NK-92 (cell line): ENCODE results near the gene LYRM4.

Experiments used
- DNase-seq: peaks from one replicate; lab custom pipeline; 2025; ENCODE audit not compliant: unreplicated experiment; lab: John Stamatoyannopoulos, UW

Gene LYRM4

DNA sequence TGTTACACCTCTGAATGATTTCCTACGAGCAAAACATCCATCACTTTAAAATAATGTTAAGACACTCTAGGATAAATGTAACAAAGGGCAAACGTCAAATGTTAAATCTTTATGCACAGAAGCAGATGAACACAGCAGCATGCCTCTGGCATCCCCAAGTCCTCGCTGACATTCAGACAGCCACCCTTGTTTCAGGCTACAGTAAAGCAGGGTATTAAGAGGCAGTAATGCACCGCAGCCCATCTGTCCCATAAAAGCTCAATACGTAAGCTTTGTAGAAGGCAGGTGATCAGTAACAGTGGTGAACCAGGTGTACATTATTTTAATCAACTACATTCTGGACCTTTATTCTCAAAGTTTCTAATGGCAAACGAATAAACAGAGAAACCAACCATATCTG lies 110.9 kb downstream of the LYRM4 start:
- no peak for DNase-seq

DNA sequence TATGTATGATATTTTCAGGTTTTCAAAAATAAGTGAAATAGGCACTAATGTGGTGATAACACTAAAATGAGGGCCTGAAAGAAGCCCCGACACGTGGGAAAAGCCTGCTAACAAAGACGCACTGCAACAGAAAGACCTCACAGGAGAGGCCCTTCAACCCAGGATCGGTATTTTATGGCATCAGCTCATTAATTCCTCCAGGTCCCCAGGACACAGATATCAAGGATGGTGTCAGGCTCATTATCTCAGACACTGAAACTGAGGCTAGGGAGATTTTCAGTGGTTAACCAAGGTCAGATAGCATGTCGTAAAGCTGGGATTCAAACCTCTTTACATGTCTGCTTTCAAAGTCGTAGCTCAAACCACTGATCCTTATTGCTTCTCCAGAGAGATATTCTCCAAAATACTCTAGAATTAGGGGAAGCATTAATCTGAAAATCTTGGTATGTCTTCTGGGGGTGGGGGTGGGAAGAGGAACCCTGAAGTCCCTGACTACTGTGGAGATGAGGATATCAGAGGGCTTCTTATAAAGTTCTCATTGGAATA lies 111.5 kb downstream of the LYRM4 start:
- no peak for DNase-seq

DNA sequence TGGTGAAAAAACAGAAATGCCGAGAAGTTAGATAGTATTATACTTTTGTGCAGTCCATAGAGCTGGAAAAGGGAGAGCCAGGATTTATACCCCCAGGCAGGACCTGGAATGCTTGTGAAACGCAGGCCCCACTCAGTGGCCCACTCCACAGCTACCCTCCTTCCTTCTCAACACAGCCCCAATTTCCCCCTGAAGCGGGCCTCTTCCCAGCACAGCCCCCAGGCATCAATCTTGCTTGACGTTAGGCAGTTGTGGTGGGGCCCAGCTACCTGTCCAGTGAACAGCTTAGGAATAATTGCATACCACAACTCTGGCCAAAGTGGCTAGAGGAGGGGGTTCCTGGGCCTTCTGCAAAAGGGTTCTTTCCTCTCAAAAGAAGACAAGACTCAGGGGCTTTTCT lies 114.4 kb downstream of the LYRM4 start:
- no peak for DNase-seq

DNA sequence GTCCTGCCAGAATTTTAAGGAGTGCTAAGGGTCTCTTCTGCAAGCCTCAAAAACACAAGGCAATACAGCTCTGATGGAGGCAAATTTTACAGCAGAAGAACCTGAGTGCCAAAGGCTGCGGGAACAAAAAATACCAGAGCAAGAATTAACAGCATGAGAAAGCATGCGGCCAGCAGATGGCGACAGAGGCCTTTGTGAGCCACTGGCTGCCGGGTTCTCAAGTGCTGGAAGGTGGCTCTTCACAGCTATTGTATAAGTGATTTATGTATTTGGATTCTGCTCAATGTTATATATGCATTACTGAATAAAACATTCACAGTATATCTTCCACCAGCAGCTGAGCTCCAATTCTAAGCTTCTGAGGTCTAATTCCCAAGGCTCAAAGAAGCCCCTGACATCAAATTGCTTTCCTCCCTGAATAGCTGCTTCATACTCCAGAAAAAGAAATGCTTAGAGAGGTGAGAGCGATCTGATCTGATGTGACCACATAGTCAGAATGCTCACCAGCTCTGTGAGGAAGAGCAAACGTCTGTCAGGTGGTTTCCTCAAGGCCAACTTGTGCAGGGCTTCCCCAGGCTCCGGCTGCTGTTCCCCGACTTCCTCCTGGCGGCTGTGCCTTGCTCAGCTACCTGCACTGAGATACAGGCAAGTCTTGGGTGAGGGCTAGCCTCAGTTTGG lies 117.0 kb downstream of the LYRM4 start:
- no peak for DNase-seq

DNA sequence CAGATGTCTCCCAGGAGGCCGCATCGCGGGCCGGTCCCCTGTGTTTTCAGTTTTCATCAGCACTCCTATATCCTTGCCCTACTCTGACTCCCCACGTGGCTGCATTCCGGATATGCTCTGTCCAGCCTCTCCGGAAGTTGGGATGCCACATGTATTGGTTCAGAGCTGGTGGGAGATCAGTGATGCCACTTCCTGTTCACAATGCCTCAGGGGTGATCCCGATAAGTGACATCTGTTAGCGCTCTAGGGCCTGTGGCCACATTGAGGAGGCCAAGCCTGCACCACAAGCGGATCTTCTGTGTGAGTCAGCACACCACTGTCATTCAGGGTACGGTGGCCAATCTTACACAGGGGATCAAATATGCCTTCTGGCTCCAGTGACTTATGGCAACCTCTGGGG lies 117.8 kb downstream of the LYRM4 start:
- no peak for DNase-seq

DNA sequence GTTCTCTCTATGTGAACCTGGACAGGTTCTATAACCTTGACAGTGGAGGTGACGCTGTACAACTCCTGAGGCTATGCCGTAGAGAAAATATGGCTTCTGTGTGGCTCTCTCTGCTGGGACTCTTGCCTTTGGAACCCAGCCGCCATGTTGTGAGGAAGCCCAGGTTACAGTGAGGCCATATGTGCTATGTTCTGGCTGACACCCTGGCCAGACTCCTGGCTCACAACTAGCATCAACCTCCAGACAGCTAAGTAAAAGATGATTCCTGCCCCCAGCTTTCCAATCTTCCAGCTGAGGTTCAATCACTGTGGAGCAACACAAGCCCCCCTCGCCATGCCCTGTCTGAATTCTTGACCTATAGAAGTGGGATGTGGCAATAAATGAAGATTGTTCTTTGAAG lies 118.6 kb downstream of the LYRM4 start:
- no peak for DNase-seq

DNA sequence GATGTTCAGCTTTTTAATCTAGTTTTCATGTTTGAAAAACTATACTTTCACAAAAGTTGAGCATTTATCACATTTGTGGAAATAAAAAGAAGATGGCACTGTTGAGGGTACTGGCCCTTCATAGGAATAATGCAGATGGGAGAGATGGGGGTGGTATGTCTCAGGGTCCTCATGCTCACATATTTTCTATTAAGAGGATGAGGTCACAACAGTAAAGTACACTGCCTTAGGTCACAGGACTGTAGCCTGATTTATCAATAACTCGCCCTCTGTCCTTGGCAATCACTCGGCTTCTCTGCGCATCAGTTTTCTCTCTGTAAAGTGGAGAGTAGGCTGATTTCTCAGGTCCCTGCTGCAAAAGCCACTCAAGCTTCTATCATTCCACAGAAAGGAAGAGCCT lies 119.7 kb downstream of the LYRM4 start:
- no peak for DNase-seq

DNA sequence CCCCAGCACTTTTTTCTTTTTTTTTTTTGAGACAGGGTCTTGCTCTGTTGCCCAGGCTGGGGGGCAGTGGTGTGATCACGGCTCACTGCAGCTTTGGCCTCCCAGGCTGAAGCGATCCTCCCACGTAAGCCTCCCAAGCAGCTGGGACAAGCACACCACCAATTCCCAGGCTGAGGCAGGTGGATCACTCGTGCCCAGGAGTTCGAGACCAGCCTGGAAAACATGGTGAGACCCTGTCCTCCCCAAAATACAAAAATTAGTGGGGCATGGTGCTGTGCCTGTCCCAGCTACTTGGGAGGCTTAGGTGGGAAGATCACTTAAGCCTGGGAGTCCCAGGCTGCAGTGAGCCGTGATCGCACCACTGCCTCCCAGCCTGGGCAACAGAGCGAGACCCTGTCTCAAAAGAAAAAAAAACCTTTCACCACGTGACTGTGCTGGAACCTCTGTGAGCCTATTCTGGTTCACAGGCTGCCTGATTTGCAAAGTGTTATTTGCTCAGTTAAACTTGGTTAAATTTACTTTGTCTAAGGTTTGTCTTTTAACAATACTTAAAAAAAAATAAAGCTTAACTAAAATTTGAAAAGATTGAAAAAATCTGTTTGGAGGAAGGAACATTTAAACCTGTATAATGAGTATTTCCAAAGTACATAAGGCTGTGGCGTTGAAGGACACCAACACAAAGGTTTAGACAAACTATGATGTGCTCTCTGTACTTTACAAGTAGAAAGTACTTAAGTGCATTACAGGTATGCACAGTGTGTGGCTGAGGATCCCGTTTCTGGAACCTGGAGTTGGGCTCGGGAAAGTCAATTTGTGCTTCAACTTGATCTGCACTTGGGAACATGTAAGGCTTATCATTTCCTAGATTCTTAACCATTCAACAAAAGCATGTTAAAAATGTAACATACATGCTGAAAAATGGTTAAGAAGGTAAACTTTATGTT lies 120.7 kb downstream of the LYRM4 start:
- no peak for DNase-seq

DNA sequence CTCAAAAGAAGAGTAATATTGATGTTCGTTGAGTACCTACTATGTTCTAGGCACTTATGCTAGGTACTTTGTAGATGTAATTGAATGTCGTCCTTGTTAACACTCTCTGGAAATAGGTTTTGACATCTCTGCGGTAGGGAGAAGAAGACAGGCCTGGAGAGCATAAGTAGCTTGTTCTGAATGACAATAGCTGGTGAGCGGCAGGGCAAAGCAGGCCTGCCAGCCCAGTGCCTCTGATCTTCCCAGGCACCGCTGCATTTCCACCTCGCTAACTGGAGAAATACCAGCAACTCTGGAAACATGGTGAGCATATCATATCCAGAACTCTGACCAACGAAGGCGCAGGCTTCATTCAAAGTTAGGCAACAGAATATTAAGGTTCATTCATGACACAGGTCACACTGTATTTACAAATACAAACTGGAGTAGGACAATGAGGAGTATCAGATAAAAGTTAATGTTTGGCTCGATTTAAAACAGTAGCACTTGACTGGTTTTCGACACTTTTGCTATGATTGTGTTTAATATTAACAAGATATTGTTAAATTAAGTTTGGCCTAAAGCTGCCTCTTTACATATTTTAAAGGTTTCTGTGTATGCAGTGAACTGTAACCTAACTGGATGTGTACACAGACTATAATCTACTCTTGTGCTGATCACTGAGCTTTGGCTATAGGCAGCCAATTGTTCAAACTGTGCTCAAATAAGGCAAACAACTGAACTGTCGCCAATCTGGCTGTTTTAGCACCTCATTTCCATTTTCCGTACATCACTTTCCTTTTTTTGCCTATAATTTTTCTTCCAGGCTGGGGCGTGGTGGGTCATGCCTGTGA lies 121.5 kb downstream of the LYRM4 start:
- no peak for DNase-seq

DNA sequence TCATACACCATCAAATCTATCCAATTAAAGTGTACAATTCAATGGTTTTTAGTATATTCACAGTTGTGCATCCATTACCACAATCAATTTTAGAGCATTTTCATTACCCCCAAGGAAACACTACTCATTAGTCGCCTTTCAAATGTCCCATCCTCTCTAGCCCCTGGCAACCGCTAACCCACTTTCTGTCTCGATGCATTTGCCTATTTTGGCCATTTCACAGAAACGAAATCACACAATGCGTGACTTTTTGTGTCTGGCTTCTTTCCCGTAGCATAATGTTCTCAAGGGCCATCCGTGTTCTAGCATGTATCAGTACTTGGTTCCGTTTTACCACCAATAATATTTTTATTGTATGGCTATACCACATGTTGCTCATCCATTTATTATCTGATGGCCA lies 123.9 kb downstream of the LYRM4 start:
- no peak for DNase-seq

DNA sequence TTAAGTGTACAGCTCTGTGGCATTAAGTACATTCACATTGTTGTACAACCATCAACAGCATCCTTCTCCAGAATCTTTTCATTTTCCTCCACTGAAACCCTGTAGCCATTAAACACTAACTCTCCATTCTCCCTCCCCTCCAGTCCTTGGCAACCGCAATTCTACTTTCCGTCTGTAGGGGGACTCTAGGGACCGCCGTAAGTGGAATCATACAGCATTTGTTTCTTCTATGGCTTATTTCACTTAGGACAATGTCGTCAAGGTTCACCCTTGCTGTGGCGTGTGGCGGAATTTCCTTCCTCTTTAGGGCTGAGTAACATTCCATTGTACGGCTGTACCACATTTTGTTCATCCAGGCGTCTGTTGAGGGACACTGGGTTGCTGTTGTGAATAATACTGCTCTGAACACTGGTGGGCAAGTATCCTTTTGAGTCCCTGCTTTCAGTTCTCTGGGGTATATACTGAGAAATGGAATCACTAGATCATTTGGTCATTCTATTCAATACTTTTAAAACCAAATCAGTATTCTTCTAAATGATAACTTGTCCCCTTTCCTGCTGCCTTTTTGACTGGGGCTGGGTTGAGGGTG lies 124.9 kb downstream of the LYRM4 start:
- no peak for DNase-seq

DNA sequence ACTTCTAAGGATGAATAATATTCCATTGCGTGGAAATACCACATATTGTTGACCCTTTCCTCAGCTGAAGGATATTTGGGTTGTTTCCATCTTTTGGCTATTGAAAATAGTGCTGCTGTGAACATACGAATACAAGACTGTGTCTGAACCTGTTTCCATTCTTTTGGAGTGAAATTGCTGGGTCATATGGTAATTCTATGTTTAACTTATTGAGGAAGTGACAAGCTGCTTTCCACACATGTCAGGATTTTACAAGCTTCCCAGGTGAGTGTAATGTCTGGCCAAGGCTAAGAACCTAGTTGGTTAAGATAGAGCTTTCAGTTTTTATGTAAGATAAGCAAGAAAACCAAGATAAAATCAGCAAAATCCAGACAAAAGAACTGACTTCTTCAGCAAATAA lies 126.8 kb downstream of the LYRM4 start:
- no peak for DNase-seq

DNA sequence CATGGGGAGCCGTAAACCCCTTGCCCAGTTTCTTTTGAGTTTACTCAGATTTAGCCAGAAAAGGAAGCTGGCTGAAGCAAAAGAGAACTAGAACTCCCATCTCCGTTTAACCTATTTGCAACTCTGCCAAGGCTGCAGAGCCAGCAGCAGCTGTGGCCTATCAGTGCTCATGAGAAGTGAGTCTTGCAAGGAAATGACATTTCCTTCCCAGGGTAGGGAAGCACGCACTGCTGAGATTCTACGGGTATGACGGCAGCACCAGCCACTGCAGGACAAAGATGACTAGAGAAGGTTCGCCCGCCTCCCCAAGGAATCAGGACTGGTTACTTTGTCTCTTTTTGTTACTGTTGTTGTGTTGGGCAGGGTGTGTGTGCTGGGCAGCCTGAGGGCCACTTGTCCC lies 128.0 kb downstream of the LYRM4 start:
- DNase-seq = no peak

DNA sequence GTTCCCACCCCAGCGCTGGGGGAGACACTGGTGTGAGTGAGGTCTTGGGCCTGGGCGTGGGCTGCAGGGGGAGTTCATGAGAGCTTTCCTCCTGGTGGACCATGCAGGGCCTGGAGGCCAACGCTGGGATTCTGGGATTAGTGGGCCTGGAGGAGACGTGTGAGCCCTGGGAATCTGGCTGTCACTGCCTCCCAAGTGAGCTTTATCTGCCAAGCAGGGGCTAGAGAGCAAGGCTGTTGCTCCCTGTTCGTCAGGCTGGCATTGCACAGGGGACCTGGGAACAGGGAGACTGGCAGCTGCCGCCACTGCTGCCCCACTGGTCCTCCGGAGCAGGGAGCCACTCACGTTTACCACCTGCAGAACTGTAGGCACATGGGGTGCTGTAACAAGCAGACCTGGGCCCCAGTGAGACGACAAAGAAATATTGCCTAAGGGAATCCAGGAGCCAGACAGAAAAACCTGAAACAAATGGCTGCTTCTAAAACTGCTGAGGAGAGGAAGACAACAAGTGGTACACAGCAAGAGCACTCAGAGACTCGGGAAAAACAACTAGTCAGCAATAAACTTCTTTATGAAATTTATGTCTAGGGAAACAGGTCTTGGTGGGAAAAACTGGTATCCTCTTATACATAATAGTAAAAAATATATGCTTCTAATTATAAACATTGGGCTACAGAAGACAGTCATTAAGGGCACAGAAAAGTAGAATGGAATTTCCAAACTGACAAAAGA lies 130.4 kb downstream of the LYRM4 start:
- DNase-seq = no peak

DNA sequence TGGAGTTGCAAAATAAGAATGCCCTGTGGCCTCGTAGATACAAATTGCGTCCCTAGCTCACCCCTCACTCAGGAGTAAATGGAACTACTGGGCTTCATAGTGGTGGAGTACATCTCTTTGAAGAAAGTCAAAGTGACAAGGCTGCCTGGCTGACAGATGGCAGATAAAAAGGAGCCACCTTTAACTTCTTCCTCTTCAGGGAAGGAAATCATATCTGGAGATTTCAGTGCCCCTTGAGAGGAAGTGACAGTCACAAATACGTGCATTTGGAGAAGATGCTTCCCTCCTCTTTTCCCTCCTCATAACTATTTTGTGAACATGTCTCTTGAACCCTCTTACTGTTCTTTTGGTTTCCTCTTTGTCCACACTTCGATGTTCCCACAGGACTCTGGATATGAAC lies 132.4 kb downstream of the LYRM4 start:
- DNase-seq = no peak

DNA sequence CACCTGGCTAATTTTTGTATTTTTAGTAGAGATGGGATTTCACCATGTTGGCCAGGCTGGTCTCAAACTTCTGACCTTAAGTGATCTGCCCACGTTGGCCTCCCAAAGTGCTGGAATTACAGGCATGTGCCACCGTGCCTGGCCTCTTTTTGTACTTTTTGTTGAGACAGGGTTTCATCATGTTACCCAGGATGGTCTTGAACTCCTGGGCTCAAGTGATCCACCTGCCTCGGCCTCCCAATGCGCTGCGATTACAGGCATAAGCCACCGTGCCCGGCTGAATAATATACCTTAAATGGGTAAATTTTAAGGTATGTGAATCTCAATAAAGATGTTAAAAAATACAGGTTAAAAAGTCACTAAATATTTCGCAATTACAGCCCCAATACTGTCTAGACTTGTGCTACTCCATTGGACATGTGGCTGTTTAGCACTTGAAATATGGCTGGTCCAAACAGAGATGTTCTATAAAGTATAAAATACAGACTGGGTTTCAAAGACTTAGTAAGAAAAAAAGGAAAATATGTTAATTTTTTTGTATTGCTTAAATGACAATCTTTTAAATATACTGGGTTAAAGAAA lies 133.6 kb downstream of the LYRM4 start:
- no peak for DNase-seq

DNA sequence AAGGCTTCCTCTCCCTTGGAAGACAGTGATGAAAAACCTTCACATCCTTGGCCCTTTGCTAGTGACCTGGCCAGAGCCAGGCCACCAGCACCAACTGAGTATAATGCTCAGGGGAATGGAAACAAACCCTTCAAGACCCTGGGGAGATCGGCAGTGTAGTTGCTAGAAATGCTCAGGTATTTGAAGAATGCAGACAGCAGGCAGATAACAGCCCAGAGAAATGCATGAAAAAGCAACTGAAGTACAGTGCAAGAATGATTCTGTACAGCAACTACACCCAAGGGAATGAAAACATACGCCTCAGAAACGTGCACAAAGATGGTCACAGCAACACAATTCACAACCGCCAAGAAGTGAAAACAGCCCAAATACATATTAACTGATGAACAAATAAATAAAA lies 134.5 kb downstream of the LYRM4 start:
- DNase-seq = no peak

DNA sequence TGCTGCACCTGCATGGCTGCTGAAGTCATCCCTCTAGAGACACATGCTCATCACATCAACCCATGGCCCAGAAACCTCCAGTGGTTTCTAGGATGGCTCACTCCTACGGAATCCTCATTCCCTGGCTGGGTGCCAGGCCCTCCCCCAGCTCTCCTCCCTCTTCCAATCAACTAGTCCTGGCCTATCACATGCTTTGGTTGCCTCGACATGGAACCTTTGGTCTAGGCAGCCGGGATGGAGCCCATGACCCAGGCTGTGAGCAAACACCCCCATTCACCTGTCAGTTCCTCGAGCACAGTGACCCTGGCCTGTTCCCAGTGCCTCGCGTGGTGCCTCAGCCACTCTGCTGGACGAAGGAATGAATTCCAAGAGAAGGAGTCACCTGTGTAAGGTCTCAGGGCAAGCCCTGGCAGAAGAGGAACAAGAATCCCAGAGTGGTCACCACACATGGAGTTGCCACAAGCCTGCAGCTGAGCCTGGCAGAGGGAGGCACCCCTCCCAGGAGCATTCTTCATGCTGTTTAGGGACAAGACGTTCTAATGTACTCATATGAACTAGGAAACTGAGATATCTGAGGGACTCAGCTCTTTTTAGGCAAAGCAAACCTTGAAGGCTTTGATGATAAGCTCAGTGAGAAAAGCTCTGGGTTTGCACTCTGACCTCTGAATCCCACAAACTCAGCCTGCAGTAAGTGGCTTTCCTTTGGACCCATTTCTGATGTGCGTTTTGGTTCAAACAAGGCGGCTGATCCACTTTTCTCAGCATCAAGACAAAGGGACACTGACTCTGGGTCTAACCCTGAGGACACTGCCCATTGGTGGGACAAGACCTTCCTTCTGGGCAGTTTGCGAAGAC lies 135.4 kb downstream of the LYRM4 start:
- DNase-seq = no peak

DNA sequence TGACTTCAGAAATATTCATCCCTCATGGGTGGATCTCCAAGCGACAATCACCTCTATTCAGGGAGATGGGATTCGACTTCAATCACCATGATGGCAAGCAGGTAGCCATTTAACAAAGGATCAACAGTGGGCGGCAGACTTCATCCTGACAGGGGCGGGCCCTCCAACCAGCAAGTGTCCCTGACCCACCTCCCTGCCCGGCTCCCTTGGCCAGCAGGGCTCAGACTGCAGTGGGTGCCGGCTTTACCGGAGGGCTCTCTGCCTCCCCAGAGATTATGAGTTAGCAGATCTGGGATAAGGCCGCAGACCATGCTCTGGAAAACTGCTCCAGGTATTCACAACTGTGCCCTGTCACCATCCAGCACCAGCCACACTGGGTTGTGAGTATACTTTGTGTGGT lies 136.2 kb downstream of the LYRM4 start:
- DNase-seq = no peak
